Measurements from ENCODE around the gene FRMD1. TPM values are rescaled to one million over a fixed set of nuclear protein-coding genes. Genes with fewer than 3 reads are reported as not detected.

The FRMD1 gene
- total and polyA plus RNA-seq, 2 of the 8 experiments (the other 6 are each of a cell fraction or from before 2014, with no cell fraction given): 0.36 TPM; not detected in 1

DNA sequence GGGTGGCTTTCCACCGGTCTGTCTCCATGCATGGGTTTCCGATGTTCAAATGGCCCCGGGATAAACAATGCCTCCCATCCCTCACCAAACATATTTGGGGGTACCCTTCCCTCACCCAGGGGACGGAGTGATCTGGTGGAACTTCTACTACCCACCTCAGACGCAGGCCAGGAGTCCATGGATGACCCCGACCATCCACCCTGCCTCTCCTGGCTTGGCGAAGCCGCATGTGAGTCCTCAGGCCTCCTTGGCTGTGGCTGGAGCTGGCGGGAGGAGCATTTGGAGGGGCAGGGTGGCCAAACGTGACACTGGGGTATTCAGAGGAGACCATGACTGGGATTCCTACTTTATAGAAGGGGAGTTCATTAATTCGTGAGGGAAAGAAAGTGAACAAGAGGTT is 45.9 kb upstream of the FRMD1 start (continued):
- TF ChIP-seq, protein P1, sequence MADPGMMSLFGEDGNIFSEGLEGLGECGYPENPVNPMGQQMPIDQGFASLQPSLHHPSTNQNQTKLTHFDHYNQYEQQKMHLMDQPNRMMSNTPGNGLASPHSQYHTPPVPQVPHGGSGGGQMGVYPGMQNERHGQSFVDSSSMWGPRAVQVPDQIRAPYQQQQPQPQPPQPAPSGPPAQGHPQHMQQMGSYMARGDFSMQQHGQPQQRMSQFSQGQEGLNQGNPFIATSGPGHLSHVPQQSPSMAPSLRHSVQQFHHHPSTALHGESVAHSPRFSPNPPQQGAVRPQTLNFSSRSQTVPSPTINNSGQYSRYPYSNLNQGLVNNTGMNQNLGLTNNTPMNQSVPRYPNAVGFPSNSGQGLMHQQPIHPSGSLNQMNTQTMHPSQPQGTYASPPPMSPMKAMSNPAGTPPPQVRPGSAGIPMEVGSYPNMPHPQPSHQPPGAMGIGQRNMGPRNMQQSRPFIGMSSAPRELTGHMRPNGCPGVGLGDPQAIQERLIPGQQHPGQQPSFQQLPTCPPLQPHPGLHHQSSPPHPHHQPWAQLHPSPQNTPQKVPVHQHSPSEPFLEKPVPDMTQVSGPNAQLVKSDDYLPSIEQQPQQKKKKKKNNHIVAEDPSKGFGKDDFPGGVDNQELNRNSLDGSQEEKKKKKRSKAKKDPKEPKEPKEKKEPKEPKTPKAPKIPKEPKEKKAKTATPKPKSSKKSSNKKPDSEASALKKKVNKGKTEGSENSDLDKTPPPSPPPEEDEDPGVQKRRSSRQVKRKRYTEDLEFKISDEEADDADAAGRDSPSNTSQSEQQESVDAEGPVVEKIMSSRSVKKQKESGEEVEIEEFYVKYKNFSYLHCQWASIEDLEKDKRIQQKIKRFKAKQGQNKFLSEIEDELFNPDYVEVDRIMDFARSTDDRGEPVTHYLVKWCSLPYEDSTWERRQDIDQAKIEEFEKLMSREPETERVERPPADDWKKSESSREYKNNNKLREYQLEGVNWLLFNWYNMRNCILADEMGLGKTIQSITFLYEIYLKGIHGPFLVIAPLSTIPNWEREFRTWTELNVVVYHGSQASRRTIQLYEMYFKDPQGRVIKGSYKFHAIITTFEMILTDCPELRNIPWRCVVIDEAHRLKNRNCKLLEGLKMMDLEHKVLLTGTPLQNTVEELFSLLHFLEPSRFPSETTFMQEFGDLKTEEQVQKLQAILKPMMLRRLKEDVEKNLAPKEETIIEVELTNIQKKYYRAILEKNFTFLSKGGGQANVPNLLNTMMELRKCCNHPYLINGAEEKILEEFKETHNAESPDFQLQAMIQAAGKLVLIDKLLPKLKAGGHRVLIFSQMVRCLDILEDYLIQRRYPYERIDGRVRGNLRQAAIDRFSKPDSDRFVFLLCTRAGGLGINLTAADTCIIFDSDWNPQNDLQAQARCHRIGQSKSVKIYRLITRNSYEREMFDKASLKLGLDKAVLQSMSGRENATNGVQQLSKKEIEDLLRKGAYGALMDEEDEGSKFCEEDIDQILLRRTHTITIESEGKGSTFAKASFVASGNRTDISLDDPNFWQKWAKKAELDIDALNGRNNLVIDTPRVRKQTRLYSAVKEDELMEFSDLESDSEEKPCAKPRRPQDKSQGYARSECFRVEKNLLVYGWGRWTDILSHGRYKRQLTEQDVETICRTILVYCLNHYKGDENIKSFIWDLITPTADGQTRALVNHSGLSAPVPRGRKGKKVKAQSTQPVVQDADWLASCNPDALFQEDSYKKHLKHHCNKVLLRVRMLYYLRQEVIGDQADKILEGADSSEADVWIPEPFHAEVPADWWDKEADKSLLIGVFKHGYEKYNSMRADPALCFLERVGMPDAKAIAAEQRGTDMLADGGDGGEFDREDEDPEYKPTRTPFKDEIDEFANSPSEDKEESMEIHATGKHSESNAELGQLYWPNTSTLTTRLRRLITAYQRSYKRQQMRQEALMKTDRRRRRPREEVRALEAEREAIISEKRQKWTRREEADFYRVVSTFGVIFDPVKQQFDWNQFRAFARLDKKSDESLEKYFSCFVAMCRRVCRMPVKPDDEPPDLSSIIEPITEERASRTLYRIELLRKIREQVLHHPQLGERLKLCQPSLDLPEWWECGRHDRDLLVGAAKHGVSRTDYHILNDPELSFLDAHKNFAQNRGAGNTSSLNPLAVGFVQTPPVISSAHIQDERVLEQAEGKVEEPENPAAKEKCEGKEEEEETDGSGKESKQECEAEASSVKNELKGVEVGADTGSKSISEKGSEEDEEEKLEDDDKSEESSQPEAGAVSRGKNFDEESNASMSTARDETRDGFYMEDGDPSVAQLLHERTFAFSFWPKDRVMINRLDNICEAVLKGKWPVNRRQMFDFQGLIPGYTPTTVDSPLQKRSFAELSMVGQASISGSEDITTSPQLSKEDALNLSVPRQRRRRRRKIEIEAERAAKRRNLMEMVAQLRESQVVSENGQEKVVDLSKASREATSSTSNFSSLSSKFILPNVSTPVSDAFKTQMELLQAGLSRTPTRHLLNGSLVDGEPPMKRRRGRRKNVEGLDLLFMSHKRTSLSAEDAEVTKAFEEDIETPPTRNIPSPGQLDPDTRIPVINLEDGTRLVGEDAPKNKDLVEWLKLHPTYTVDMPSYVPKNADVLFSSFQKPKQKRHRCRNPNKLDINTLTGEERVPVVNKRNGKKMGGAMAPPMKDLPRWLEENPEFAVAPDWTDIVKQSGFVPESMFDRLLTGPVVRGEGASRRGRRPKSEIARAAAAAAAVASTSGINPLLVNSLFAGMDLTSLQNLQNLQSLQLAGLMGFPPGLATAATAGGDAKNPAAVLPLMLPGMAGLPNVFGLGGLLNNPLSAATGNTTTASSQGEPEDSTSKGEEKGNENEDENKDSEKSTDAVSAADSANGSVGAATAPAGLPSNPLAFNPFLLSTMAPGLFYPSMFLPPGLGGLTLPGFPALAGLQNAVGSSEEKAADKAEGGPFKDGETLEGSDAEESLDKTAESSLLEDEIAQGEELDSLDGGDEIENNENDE (IDR thresholded peaks at IDR 0.05; ENCODE audit: insufficient replicate concordance, low read length): no peak
- no peak for TF ChIP-seq JUND (IDR thresholded peaks at IDR 0.05; ENCODE audit: low read length)
- TF ChIP-seq TEAD4 (IDR thresholded peaks at IDR 0.05; ENCODE audit: low read depth, low read length): no peak
- TF ChIP-seq GABPA (IDR thresholded peaks at IDR 0.05; ENCODE audit: borderline replicate concordance, insufficient read depth, low read length): no peak
- TF ChIP-seq KDM1A (IDR thresholded peaks at IDR 0.05; ENCODE audit: borderline replicate concordance, low read length): no peak
- no peak for TF ChIP-seq EZH2 (IDR thresholded peaks at IDR 0.05; ENCODE audit: low read depth, low read length, severe bottlenecking)
- no peak for TF ChIP-seq POLR2AphosphoS5 (IDR thresholded peaks at IDR 0.05; ENCODE audit: low read depth, low read length)
- TF ChIP-seq YY1 (IDR thresholded peaks at IDR 0.05; ENCODE audit: low read depth, low read length): no peak
- TF ChIP-seq SP1 (IDR thresholded peaks at IDR 0.05; ENCODE audit: low read depth, low read length): no peak
- no peak for TF ChIP-seq RNF2 (IDR thresholded peaks at IDR 0.05; ENCODE audit: borderline replicate concordance, low read depth, low read length, missing control alignments, poor library complexity, severe bottlenecking)
- no peak for TF ChIP-seq CREB1 (IDR thresholded peaks at IDR 0.05)
